Fibroblast of gingiva (primary cell): Measurements from ENCODE around the gene JMJD8.
A peak's percentile ranks its signal among the peaks of the same experiment; 100 is the strongest.

Experiments used
- DNase-seq: peaks from one replicate; pipeline ENCODE4 v3.0.0-alpha.2; 2011; ENCODE audit warnings: low read depth

Gene JMJD8

GRCh38 chr16:675884-676564 lies 8.1 kb downstream of the JMJD8 start:
- no peak for DNase-seq

GRCh38 chr16:674968-675883 lies 8.9 kb downstream of the JMJD8 start, which contains the start of gene RHBDL1:
TSS of gene RHBDL1 (plus strand) at chr16:675671. CDS start at chr16:675791, 120 bp downstream.
- DNase-seq = peak; percentile 43

DNA sequence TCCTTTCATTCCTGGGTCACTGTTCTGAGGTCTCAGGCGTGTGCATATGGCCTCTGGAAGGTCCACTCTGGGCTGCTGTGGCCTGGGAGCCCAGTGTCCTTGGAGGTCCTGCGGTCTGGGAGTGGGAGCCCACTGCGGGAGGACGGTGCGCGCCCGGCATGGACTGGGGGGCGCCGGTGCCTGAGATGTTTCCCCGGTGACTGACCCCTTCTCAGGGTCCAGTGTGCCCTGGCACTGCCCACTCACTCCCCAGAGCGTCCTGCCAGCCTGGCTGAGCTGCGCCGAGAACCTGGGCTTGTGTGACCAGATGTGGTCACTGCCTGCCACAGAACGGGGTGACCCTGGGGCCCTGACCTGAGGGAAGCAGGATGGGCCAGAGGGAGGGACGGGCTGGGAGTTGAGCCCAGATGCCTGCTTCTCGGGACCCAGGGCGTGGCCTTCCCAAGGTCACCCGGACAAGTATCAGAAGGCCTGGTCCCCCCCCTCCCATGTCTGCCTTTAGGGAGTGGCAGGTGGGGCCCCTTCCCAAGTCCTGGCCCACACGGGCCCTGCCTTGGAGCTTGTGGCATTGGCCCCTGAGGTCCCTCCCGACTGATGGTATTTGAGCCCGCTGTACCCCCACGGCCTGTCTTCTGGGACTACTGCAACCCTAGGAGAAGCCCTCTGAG lies 9.8 kb downstream of the JMJD8 start:
- no peak for DNase-seq

DNA sequence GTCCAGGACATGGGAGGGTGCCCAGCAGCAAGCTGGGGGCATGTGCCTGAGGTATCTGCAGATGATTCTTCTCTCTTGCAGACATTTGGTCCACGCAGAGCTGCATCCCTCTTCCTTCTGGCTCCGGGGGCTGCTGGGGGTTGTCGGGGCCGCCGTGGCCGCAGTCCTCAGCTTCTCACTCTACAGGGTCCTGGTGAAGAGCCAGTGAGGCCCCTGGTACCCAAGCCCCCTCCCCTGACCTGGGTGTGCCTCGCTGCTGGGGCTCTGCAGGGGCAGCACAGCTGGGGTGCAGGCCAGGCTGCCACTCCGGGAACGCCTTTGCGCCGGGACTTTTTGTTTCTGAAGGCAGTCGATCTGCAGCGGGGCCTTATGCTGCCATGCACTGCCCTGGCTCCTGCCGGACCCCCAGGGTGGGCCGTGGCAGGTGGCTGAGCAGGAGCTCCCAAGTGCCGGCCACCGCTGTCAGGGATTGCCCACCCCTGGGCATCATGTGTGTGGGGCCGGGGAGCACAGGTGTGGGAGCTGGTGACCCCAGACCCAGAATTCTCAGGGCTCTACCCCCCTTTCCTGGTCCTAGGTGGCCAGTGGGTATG lies 10.6 kb downstream of the JMJD8 start:
- DNase-seq = no peak

DNA sequence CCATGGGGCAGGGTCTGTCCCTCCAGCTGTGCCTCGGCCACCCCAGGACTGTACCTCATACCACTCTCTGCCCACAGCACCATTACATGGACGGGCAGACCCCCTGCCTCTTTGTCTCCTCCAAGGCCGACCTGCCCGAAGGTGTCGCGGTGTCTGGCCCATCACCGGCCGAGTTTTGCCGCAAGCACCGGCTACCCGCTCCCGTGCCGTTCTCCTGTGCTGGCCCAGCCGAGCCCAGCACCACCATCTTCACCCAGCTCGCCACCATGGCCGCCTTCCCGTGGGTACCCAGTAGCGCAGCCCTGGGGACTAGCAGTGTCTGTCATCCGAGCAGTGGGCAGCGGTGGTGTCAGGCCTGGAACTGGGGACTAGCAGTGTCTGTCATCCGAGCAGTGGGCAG lies 11.3 kb downstream of the JMJD8 start:
- no peak for DNase-seq

DNA sequence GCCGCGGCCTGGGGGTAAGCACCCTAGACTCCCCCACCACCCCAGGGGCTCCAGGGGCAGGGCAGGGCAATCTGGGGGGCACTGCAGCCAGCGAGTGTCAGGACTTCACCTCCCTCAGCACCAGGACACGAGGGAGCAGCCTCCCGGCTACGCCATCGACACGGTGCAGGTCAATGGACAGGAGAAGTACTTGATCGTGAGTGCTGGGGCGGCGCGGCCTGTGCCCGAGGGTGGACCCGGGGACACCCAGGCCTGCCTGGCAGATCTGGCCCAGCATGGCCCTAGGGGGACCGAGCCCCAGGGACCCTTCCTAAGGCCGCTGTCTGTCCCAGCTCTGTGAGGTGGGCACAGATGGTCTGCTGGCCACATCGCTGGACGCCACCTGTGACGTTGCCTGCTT lies 11.8 kb downstream of the JMJD8 start:
- no peak for DNase-seq

DNA sequence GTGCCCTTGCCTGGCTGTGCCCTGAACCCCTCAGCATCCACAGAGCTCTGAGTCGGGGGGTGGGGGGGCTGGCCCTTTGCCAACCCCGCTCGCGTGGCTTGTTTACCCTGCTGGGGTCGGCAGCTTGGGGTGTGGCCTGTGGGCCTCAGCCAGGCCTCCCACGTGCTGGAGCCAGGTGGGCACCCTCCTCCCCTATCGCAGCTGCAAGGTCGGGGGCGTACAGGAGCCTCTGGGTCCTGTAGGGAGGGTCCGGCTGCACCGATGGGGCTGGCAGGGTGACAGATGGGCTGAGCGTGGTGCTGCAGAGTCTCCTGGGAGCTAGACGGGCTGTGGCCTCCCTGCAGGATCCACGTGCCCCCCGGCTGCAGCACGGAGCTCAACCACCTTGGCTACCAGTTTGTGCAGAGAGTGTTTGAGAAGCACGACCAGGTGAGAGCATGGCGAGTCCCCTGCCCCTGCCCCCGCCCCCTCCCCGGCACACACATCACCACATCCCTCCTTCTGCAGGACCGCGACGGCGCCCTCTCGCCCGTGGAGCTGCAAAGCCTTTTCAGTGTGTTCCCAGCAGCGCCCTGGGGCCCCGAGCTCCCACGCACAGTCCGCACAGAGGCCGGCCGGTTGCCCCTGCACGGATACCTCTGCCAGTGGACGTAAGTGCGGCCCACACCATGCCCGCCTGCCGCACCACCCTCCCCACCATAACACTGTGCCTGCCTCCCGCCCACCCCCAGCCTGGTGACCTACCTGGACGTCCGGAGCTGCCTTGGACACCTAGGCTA lies 12.6 kb downstream of the JMJD8 start:
- no peak for DNase-seq

DNA sequence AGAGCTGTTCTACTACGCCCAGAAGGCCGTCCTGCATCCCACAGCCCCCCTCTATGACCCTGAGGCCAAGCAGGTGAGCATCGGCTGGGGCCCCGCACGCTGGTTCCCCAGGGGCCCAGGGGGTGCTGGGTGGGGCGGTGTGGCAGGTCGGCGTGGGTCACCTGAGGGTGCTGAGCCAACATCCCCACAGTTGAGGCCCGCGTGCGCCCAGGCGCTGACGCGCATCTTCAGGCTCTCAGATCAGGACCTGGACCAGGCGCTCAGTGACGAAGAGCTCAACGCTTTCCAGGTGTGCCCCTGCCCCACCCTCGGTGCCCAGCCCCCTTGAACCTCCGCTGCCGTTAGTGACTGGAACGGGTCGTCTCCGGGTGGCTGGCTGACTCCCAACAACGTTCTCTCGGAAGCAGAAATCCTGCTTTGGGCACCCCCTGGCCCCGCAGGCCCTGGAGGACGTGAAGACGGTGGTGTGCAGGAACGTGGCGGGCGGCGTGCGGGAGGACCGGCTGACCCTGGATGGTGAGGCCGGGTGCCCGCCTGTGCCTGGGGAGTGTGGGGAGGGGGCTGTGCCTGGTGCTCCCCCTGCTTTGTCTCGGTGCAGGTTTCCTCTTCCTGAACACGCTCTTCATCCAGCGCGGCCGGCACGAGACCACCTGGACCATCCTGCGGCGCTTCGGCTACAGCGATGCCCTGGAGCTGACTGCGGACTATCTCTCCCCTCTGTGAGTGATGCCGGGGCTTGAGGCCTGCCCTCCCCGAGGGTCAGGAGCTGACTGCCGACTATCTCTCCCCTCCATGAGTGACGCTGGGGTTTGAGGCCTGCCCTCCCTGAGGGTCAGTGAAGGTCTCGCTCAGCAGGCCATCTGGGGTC lies 13.4 kb downstream of the JMJD8 start:
- no peak for DNase-seq

GRCh38 chr16:669666-670065 lies 14.5 kb downstream of the JMJD8 start:
- DNase-seq = no peak

GRCh38 chr16:668519-669171 lies 15.5 kb downstream of the JMJD8 start:
- no peak for DNase-seq

GRCh38 chr16:667780-668518 lies 16.2 kb downstream of the JMJD8 start, which contains the start of gene RHOT2:
TSS of gene RHOT2 (plus strand) at chr16:668132. CDS start at chr16:668200, 68 bp downstream.
- peak; percentile 89 for DNase-seq

GRCh38 chr16:667113-667779 lies 16.9 kb downstream of the JMJD8 start:
- DNase-seq = no peak

- DNase-seq = no peak
Measured at GRCh38 chr16:666572-666971, 17.6 kb downstream of the JMJD8 start.

DNA sequence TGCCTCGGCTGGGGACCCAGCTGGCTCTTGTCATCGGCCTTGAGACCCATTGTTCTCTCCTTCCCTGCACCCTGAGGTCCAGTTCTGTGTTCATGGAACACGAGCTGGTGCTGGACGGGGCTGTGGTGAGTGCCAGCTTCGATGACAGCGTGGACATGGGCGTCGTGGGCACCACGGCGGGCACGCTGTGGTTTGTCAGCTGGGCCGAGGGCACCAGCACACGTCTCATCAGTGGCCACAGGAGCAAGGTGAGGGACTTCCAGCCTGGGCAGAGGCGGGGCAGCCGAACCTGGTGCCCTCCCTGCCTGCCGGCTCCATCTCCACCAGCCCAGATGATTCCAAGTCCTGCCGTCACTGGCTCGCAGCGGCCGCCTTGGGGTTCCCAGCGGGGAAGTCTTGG lies 21.5 kb downstream of the JMJD8 start:
- DNase-seq = no peak

DNA sequence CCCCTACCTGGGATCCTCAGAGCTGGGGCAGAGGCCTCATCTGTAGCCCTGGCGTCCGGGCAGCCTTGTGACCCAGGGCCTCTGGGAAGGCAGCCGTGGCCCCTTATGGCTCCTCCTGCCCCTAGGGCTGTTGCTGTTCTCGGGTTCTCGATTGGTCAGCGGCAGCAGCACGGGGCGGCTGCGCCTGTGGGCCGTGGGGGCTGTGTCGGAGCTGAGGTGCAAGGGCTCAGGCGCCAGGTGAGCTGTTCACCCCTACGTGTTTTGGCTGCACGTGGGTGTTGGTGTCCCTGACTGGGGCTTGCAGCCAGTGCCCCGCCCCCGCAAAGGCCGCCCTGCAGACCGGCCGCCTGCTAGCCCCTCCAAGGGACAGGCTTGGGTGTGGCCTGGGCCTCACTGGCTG lies 22.0 kb downstream of the JMJD8 start:
- no peak for DNase-seq

GRCh38 chr16:661184-661821 lies 22.8 kb downstream of the JMJD8 start:
- no peak for DNase-seq

DNA sequence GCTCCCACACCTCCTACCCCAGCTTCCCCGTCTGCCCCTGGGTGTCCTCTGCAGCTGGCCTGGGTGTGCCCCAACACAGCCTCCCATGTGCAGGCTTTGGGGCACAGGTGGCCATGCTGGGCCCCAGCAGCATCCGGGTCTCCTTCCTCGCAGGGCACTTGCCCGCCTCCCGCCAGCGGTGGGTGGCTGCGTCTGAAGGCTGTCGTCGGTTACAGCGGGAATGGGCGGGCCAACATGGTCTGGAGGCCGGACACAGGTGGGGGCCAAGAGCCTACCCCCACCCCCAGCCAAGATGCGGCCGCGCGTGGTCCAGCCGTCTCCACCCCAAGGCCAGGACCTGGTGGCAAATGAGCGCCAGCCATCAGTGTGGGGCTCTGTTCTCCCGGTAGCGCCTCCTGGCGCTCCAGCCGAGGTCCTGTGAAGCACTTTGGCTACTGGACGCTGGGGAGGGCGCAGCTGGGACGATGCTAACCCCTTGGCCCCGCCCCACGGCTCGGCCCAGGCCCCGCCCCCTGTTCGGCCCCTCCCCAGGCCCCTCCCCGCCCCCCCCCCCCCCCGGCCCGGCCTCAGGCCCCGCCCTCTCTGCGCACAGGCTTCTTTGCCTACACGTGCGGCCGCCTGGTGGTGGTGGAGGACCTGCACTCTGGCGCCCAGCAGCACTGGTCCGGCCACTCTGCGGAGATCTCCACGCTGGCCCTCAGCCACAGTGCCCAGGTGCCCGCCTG lies 23.5 kb downstream of the JMJD8 start:
- DNase-seq = peak; percentile 82

DNA sequence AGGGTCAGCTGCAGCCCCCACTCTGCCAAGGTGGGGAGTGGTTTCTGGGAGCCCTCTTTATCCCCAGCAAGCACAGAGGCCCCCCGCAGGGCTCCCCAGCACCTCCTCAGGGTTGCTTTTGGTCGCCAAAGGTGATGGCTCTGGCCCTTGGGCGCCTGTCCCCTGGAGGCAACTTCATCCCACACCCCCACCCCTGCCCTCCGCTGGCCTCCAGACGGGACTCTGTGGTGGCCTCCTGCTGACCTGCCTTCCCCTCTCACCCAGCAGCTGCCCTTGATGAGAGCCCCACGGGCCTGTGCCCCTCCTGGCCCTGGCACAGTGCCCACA lies 24.0 kb downstream of the JMJD8 start:
- DNase-seq = no peak
